ENCODE data around the gene MCMBP.
"Not testable (repeated sequence)": the region's sequence is repeated elsewhere in the genome, so short reads cannot be mapped to it uniquely, and the experiment has no call there.

Gene MCMBP
- 99.6 reads per million, percentile 82 among the genes with 10 or more reads in this experiment for total RNA-seq

GRCh38 chr10:119872610-119872859, at the start of gene MCMBP:
TSS of gene MCMBP (minus strand) at chr10:119872843. CDS start at chr10:119872584, 259 bp downstream.
- no peak for DNase-seq

- DNase-seq = no peak
Measured at GRCh38 chr10:119919826-119920225, 47.2 kb upstream of the MCMBP start.

- DNase-seq = no peak
Measured at GRCh38 chr10:119919271-119919670, 46.6 kb upstream of the MCMBP start.

GRCh38 chr10:119917777-119918176, 45.1 kb upstream of the MCMBP start:
- DNase-seq = no peak

GRCh38 chr10:119910689-119911088, 38.0 kb upstream of the MCMBP start:
- no peak for DNase-seq

- no peak for DNase-seq
Measured at GRCh38 chr10:119908166-119908565, 35.5 kb upstream of the MCMBP start.

- not testable (repeated sequence) for DNase-seq
Measured at GRCh38 chr10:119907695-119908094, 35.1 kb upstream of the MCMBP start.

- no peak for DNase-seq
Measured at GRCh38 chr10:119903946-119904666, 31.5 kb upstream of the MCMBP start.

- DNase-seq = no peak
Measured at GRCh38 chr10:119898577-119898976, 25.9 kb upstream of the MCMBP start.

GRCh38 chr10:119896937-119897770, 24.5 kb upstream of the MCMBP start:
- DNase-seq = no peak

GRCh38 chr10:119896061-119896655, 23.5 kb upstream of the MCMBP start:
- DNase-seq = no peak

GRCh38 chr10:119893845-119894427, 21.3 kb upstream of the MCMBP start:
- DNase-seq = no peak

GRCh38 chr10:119893074-119893473, 20.4 kb upstream of the MCMBP start:
- no peak for DNase-seq

GRCh38 chr10:119892188-119893065, 19.8 kb upstream of the MCMBP start, which contains the start of gene SEC23IP:
TSS of gene SEC23IP (plus strand) at chr10:119892730. CDS start at chr10:119892783, 53 bp downstream.
- DNase-seq = peak; percentile 89

- not testable (repeated sequence) for DNase-seq
Measured at GRCh38 chr10:119891849-119892187, 19.2 kb upstream of the MCMBP start.

GRCh38 chr10:119890307-119890706, 17.7 kb upstream of the MCMBP start:
- not testable (repeated sequence) for DNase-seq

GRCh38 chr10:119889201-119889600, 16.6 kb upstream of the MCMBP start:
- DNase-seq = not testable (repeated sequence)

GRCh38 chr10:119888715-119889114, 16.1 kb upstream of the MCMBP start:
- not testable (repeated sequence) for DNase-seq

- not testable (repeated sequence) for DNase-seq
Measured at GRCh38 chr10:119886070-119886469, 13.4 kb upstream of the MCMBP start.

- not testable (repeated sequence) for DNase-seq
Measured at GRCh38 chr10:119883901-119884611, 11.4 kb upstream of the MCMBP start.

GRCh38 chr10:119878524-119878923, 5.9 kb upstream of the MCMBP start:
- DNase-seq = no peak
